Measurements from ENCODE around the gene CCNF.

GRCh38 chr16:2424061-2425007 lies 4.9 kb upstream of the CCNF start:
- TF ChIP-seq POLR2A (IDR thresholded peaks at IDR 0.05) = no peak
- no peak for TF ChIP-seq CTCF (IDR thresholded peaks at IDR 0.05)

Measured in ovary (tissue), 3 donors.